ENCODE measurements around the gene GPR137B. TPM values are rescaled to one million over a fixed set of nuclear protein-coding genes. Genes with fewer than 3 reads are reported as not detected.

The GPR137B gene
- total RNA-seq, 4 donors from 2014 or later: 0.75 to 5.5 (median 5.4) TPM

DNA sequence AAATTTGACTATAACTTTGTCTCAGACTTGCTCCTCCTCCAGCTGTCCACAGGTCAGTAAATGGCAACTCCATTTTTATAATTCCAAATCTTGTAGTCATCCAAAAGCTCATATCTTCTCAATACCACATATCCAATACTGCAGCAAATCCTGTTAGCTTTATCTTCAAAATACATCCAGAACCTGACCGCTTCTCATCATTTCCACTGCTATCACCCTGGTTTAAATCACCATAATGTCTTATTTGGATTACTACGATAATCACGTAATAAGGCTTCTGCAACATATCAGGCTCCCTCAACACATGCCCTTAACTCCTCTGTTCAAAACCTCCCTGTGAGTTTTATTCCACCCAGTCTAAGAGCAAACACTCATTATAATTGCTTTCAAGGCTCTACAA, 104.9 kb downstream of the GPR137B start:
- DNase-seq (no peak), ATAC-seq (no peak)
- in situ Hi-C loops (cut with MboI; ENCODE audit: low sequenced_read_pairs in 4 of 4): no loop called here
- H3K4me3 ChIP-seq: no peak overlapping the region
- peaks cover 0 to 17% of the 10 kb centered on the region in 2 donors for H3K36me3 ChIP-seq
- no peaks in the 10 kb centered on the region for H3K9me3 ChIP-seq
- peaks cover 5 to 10% of the 10 kb centered on the region in 2 donors for H3K4me1 ChIP-seq
- H3K27ac ChIP-seq: no peak overlapping the region
- intact Hi-C loops (cut with DNase I; ENCODE audit: low total_unique reads): no loop called here
- no peaks in the 10 kb centered on the region for H3K27me3 ChIP-seq
- TF ChIP-seq, protein P1, sequence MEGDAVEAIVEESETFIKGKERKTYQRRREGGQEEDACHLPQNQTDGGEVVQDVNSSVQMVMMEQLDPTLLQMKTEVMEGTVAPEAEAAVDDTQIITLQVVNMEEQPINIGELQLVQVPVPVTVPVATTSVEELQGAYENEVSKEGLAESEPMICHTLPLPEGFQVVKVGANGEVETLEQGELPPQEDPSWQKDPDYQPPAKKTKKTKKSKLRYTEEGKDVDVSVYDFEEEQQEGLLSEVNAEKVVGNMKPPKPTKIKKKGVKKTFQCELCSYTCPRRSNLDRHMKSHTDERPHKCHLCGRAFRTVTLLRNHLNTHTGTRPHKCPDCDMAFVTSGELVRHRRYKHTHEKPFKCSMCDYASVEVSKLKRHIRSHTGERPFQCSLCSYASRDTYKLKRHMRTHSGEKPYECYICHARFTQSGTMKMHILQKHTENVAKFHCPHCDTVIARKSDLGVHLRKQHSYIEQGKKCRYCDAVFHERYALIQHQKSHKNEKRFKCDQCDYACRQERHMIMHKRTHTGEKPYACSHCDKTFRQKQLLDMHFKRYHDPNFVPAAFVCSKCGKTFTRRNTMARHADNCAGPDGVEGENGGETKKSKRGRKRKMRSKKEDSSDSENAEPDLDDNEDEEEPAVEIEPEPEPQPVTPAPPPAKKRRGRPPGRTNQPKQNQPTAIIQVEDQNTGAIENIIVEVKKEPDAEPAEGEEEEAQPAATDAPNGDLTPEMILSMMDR (IDR thresholded peaks at IDR 0.05 in 4 of 5, conservative IDR thresholded peaks at IDR 0.05 in 1 of 5): no peak
- no peak for TF ChIP-seq POLR2A (IDR thresholded peaks at IDR 0.05)

DNA sequence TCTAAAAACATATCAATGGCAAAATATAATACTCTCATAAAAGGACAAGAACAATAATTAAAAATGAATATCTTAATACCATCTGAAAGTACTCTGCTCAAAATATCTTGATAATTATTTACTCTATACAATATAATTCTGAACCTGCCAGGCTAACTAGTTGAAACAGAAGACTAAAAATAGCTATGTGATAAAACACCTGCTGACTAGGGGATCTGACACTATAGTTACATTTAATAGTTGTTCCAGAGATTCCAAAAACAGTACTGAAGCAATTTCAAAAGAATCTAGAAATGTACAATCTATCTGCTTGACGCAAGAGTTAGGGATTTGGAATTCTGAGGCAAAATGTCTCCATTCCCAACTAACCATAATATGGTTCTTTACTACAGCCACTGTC, 109.2 kb downstream of the GPR137B start:
- intact Hi-C loops (cut with DNase I; ENCODE audit: low total_unique reads) (no loop called here), in situ Hi-C loops (cut with MboI; ENCODE audit: low sequenced_read_pairs in 4 of 4) (no loop called here)
- H3K4me1 ChIP-seq: peaks cover 5 to 10% of the 10 kb centered on the region in 2 donors
- peak overlapping the region in 1 of 4 donors; percentile 10 for H3K27ac ChIP-seq
- H3K27me3 ChIP-seq: no peaks in the 10 kb centered on the region
- peaks cover 0 to 9% of the 10 kb centered on the region in 2 donors for H3K36me3 ChIP-seq
- no peaks in the 10 kb centered on the region for H3K9me3 ChIP-seq
- ATAC-seq: peak; percentile 66 to 84
- TF ChIP-seq POLR2A (IDR thresholded peaks at IDR 0.05): no peak
- TF ChIP-seq, protein P1 (IDR thresholded peaks at IDR 0.05 in 4 of 5, conservative IDR thresholded peaks at IDR 0.05 in 1 of 5): no peak
- no peak overlapping the region for H3K4me3 ChIP-seq
- no peak for DNase-seq

DNA sequence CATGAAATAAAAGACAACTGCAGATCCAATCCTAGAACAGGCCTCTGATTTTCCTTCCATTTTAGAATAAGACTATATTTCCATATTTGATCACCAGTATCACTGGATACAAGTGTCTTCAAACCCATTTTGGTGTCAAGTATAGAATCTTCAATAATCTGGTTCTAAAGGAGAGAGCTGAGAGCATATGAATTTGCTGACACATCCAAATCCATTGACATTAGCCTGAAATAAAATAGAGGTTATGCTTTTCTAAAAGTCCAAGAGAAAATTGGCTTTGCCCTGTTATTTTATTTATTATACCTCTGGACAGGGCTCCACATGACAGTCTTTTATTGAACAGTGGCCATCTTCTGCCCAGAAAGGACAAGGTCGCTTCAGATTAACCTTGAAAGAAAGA, 110.8 kb downstream of the GPR137B start:
- Histone ChIP-seq H3K4me3 (no peak overlapping the region), H3K36me3 (peaks cover 0 to 9% of the 10 kb centered on the region in 2 donors), H3K27me3 (no peaks in the 10 kb centered on the region), H3K9me3 (no peaks in the 10 kb centered on the region), H3K4me1 (peaks cover 5 to 10% of the 10 kb centered on the region in 2 donors), H3K27ac (no peak overlapping the region)
- no peak for ATAC-seq
- no peak for DNase-seq
- in situ Hi-C loops (cut with MboI; ENCODE audit: low sequenced_read_pairs in 4 of 4) (no loop called here), intact Hi-C loops (cut with DNase I; ENCODE audit: low total_unique reads) (no loop called here)
- TF ChIP-seq, protein P1 (IDR thresholded peaks at IDR 0.05 in 4 of 5, conservative IDR thresholded peaks at IDR 0.05 in 1 of 5): no peak
- no peak for TF ChIP-seq POLR2A (IDR thresholded peaks at IDR 0.05)

DNA sequence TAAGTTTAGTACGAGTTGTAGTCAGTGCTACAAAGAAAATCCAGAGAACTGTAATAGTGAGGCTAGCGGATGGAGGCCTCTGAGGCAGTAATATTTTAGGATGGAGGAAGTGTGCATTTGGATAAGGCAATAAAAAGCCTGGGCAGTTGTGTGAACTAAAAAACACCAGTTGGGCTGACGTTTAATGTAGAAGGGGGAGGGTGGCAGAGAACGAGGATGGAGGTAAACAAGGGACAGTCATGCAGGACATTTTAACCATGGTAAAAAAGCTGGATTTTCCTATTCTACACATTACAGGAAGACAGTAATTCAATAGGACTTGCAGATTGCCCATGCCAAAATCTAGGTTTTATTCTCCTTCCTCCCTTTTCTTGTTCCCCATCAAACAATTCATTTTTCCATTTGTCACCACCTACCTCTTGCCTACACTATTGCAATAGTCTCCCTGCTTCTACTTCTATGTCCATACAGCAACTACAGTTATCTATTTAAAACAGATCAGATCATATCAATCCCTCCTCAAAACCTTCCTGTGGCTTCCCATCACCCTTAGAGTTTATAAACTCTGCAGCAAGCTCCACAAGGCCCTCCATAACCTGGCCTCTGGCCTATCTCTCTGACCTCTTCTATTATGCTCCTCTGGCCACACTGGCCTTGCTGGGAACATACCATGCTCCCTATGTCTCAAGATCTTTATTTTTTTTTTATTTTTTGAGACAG, 111.7 kb downstream of the GPR137B start:
- ATAC-seq: no peak
- Histone ChIP-seq H3K9me3 (no peaks in the 10 kb centered on the region), H3K27ac (no peak overlapping the region), H3K36me3 (peaks cover 0 to 9% of the 10 kb centered on the region in 2 donors), H3K27me3 (no peaks in the 10 kb centered on the region), H3K4me1 (peaks cover 5 to 10% of the 10 kb centered on the region in 2 donors), H3K4me3 (no peak overlapping the region)
- no peak for TF ChIP-seq POLR2A (IDR thresholded peaks at IDR 0.05)
- TF ChIP-seq, protein P1 (IDR thresholded peaks at IDR 0.05 in 4 of 5, conservative IDR thresholded peaks at IDR 0.05 in 1 of 5): no peak
- no peak for DNase-seq
- intact Hi-C loops (cut with DNase I; ENCODE audit: low total_unique reads): no loop called here
- in situ Hi-C loops (cut with MboI; ENCODE audit: low sequenced_read_pairs in 4 of 4): no loop called here
